GM18505 (cell line): Measurements from ENCODE around the gene CAPN1.
A peak's percentile ranks its signal among the peaks of the same experiment; 100 is the strongest.
"Not testable (repeated sequence)": the region's sequence is repeated elsewhere in the genome, so short reads cannot be mapped to it uniquely, and the experiment has no call there.

Experiments
- ATAC-seq: cut with Tn5 transposase; IDR thresholded peaks from one replicate; pipeline ENCODE4 v1.9.1; 2021; ENCODE audit not compliant: unreplicated experiment
- POLR2A ChIP-seq: IDR thresholded peaks from 4 replicates; pipeline ENCODE4 v1.6.1; 2011; ENCODE audit warnings: borderline replicate concordance; ENCODE audit not compliant: insufficient read depth, insufficient read length; ENCODE audit errors: extremely low read depth

The CAPN1 gene

GRCh38 chr11:65170058-65170534, 11.6 kb upstream of the CAPN1 start, which contains the start of gene SPDYC:
SPDYC (plus strand) TSS chr11:65170233; CDS start chr11:65171358, 1,125 bp downstream.
- no peak for TF ChIP-seq POLR2A
- ATAC-seq: no peak

GRCh38 chr11:65172600-65172999, 9.1 kb upstream of the CAPN1 start:
- ATAC-seq: no peak
- no peak for TF ChIP-seq POLR2A

- not testable (repeated sequence) for ATAC-seq
Observed at GRCh38 chr11:65174571-65175010, 7.1 kb upstream of the CAPN1 start.

DNA sequence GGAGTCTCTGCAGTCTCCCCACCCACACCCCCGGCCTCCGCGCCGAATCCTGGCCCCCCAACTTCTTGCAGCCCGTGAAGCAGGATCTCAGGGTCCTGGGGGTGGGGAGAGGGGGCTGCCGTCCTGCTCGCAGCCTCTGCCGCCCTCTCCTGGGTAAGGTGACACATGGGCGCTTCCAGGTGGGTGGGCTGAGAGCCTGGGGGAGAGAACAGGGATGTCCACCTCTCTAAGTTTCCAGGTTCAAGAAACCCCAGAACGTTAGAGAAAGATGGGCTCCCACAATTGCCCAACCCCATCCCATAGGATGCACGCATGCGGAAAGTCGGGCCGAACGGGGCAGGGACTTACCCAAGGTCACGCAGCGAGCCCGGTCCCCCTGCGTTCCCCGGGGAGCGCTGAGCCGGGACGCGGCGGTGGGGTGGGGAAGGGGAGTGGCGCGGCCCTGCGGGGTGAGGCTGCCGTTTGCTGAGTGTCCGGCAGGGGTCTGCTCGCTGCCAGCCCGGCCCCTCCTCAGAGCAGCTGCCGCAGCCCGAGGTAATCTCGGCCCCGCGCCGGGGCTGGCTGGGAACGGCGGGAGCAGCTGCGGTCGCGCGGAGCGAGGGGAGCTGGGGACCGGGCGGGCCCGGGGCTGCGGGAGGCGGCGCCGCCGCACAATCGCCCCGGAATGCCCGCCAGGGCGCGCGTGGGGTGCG, 705 bp upstream of the CAPN1 start:
- TF ChIP-seq POLR2A: peak; percentile 50
- peak; percentile 56 for ATAC-seq

GRCh38 chr11:65182258-65183170, 786 bp downstream of the CAPN1 start:
- no peak for ATAC-seq
- TF ChIP-seq POLR2A: no peak

GRCh38 chr11:65183201-65183891, 1.6 kb downstream of the CAPN1 start:
- no peak for TF ChIP-seq POLR2A
- ATAC-seq: no peak

- no peak for ATAC-seq
- TF ChIP-seq POLR2A: no peak
Observed at GRCh38 chr11:65184146-65184545, 2.4 kb downstream of the CAPN1 start.

- ATAC-seq: no peak
- TF ChIP-seq POLR2A: no peak
Observed at GRCh38 chr11:65185171-65185570, 3.4 kb downstream of the CAPN1 start.

DNA sequence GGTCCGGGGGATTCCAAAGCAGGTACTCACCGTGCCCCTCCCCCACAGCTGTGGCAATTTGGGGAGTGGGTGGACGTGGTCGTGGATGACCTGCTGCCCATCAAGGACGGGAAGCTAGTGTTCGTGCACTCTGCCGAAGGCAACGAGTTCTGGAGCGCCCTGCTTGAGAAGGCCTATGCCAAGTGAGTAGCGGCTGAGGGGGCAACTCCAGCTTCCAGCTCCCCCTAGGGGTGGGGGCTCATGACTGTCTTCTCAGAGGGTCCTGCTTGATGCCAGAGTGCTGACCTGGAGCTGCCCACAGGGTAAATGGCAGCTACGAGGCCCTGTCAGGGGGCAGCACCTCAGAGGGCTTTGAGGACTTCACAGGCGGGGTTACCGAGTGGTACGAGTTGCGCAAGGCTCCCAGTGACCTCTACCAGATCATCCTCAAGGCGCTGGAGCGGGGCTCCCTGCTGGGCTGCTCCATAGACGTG, 4.2 kb downstream of the CAPN1 start:
- no peak for ATAC-seq

DNA sequence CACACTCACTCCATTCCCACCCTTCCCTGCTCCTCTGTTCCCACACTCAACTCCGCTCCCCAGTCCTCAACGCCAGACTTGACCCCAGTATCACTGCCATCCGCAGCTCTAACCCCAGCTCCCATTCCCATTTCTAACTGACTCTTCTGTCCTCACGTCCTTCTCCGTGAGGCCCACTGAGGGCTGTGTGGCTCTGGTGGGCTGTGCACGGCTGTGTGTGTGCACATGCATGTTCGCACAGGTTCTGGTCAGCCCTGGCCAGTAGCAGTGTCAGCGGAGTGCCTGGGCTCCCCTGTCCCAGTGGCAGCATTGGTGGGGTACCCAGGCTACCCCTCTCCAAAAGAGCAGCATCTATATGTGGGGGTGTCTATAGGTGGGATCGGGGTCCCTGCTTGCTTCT, 5.0 kb downstream of the CAPN1 start:
- no peak for TF ChIP-seq POLR2A
- ATAC-seq: no peak

More for the DNA sequence above, 4.2 kb downstream of the CAPN1 start:
- TF ChIP-seq POLR2A: no peak

GRCh38 chr11:65187146-65187675, 5.5 kb downstream of the CAPN1 start:
- ATAC-seq: no peak
- TF ChIP-seq POLR2A: no peak

DNA sequence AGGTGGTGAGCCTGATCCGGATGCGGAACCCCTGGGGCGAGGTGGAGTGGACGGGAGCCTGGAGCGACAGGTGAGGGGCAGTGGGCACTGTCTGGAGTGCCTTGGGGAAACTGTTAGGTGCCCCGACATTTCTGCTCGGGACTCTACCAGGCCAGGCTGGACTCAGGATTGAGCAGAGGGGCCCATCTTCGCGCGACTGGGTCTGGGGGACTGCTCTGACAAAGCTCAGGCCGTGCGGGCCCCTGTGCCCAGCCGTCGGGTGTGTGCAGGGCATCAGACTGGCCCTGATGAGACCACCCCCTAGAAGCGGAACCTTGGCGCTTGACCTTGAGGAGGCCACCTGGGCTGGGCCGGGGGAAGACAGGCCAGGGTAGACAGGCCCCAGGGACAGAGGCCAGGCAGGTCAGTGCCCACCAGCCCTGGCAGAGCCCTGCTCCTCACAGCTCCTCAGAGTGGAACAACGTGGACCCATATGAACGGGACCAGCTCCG, 6.3 kb downstream of the CAPN1 start:
- ATAC-seq: no peak
- TF ChIP-seq POLR2A: no peak

DNA sequence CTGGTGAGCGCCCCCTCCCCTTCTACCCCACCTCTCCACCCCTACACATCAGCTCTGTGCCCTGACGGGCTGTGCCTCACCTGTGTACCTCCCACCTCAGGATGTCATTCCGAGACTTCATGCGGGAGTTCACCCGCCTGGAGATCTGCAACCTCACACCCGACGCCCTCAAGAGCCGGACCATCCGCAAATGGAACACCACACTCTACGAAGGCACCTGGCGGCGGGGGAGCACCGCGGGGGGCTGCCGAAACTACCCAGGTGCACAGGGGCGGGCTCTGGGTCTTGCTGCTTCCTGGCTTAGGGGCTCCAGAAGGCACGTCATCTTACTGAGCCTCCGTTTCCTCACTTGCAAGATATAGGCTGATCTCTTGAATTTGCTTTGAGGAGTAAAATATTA, 6.8 kb downstream of the CAPN1 start:
- no peak for TF ChIP-seq POLR2A
- ATAC-seq: no peak

- ATAC-seq: no peak
- no peak for TF ChIP-seq POLR2A
Observed at GRCh38 chr11:65189191-65189590, 7.5 kb downstream of the CAPN1 start.
